WI38 (cell line): ENCODE data around the gene MST1.

Experiments used
- H3K4me3 ChIP-seq: 2 replicates; pipeline ENCODE4 v1.5.1; 2011; ENCODE audit warnings: low read depth, mild to moderate bottlenecking, control low read depth, low read length
- CTCF ChIP-seq: IDR thresholded peaks from 2 replicates; pipeline ENCODE4 v1.5.1; 2012; ENCODE audit warnings: low read depth, mild to moderate bottlenecking, control low read depth, low read length

Gene MST1

GRCh38 chr3:49661281-49661680 lies 28.0 kb downstream of the MST1 start:
- H3K4me3 ChIP-seq: no peak overlapping the region
- TF ChIP-seq CTCF: no peak

GRCh38 chr3:49659756-49660155 lies 29.5 kb downstream of the MST1 start:
- no peak overlapping the region for H3K4me3 ChIP-seq
- no peak for TF ChIP-seq CTCF

GRCh38 chr3:49658711-49659110 lies 30.6 kb downstream of the MST1 start:
- no peak for TF ChIP-seq CTCF
- H3K4me3 ChIP-seq: no peak overlapping the region

GRCh38 chr3:49657208-49657915 lies 31.9 kb downstream of the MST1 start:
- no peak overlapping the region for H3K4me3 ChIP-seq
- TF ChIP-seq CTCF: no peak

- no peak overlapping the region for H3K4me3 ChIP-seq
- no peak for TF ChIP-seq CTCF
Measured at GRCh38 chr3:49656541-49657112, 32.6 kb downstream of the MST1 start.

GRCh38 chr3:49655731-49656285 lies 33.5 kb downstream of the MST1 start:
- no peak overlapping the region for H3K4me3 ChIP-seq
- no peak for TF ChIP-seq CTCF

- H3K4me3 ChIP-seq: no peak overlapping the region
- TF ChIP-seq CTCF: no peak
Measured at GRCh38 chr3:49654955-49655556, 34.2 kb downstream of the MST1 start.
